Measurements from ENCODE around the gene LSAMP. TPM values are rescaled to one million over a fixed set of nuclear protein-coding genes. Genes with fewer than 3 reads are reported as not detected.

Gene LSAMP
- total RNA-seq, 1 donor: 3.3 TPM

GRCh38 chr3:116337229-116337628 is 108.1 kb downstream of the LSAMP start:
- Histone ChIP-seq H3K9me3 (ENCODE audit: low read depth, low read length) (no peaks in the 10 kb centered on the region), H3K27me3 (ENCODE audit: insufficient read depth, low read length) (no peaks in the 10 kb centered on the region), H3K4me3 (ENCODE audit: insufficient read depth, low read length) (no peak overlapping the region), H3K4me2 (ENCODE audit: insufficient read depth, low read length) (no peak overlapping the region), H2AFZ (ENCODE audit: low read length) (no peak overlapping the region), H4K20me1 (ENCODE audit: insufficient read depth, low read length) (no peaks in the 10 kb centered on the region), H3K27ac (ENCODE audit: low read depth, low read length) (no peak overlapping the region), H3K79me2 (ENCODE audit: insufficient read depth, low read length) (no peaks in the 10 kb centered on the region), H3K4me1 (ENCODE audit: insufficient read depth, low read length) (no peaks in the 10 kb centered on the region), H3K36me3 (ENCODE audit: insufficient read depth, low read length) (no peaks in the 10 kb centered on the region)
- DNase-seq (ENCODE audit: insufficient read length, low spot score, missing footprints): no peak
- TF ChIP-seq, protein P1, sequence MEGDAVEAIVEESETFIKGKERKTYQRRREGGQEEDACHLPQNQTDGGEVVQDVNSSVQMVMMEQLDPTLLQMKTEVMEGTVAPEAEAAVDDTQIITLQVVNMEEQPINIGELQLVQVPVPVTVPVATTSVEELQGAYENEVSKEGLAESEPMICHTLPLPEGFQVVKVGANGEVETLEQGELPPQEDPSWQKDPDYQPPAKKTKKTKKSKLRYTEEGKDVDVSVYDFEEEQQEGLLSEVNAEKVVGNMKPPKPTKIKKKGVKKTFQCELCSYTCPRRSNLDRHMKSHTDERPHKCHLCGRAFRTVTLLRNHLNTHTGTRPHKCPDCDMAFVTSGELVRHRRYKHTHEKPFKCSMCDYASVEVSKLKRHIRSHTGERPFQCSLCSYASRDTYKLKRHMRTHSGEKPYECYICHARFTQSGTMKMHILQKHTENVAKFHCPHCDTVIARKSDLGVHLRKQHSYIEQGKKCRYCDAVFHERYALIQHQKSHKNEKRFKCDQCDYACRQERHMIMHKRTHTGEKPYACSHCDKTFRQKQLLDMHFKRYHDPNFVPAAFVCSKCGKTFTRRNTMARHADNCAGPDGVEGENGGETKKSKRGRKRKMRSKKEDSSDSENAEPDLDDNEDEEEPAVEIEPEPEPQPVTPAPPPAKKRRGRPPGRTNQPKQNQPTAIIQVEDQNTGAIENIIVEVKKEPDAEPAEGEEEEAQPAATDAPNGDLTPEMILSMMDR (IDR thresholded peaks at IDR 0.05; ENCODE audit: extremely low read depth, low read depth, low read length): no peak

GRCh38 chr3:116331380-116331779 is 113.9 kb downstream of the LSAMP start:
- H2AFZ ChIP-seq (ENCODE audit: low read length): no peak overlapping the region
- H4K20me1 ChIP-seq (ENCODE audit: insufficient read depth, low read length): no peaks in the 10 kb centered on the region
- H3K27me3 ChIP-seq (ENCODE audit: insufficient read depth, low read length): no peaks in the 10 kb centered on the region
- H3K79me2 ChIP-seq (ENCODE audit: insufficient read depth, low read length): no peaks in the 10 kb centered on the region
- TF ChIP-seq, protein P1 (IDR thresholded peaks at IDR 0.05; ENCODE audit: extremely low read depth, low read depth, low read length): no peak
- H3K27ac ChIP-seq (ENCODE audit: low read depth, low read length): no peak overlapping the region
- H3K4me2 ChIP-seq (ENCODE audit: insufficient read depth, low read length): no peak overlapping the region
- H3K9me3 ChIP-seq (ENCODE audit: low read depth, low read length): no peaks in the 10 kb centered on the region
- H3K4me3 ChIP-seq (ENCODE audit: insufficient read depth, low read length): no peak overlapping the region
- H3K36me3 ChIP-seq (ENCODE audit: insufficient read depth, low read length): no peaks in the 10 kb centered on the region
- DNase-seq (ENCODE audit: insufficient read length, low spot score, missing footprints): no peak
- no peaks in the 10 kb centered on the region for H3K4me1 ChIP-seq (ENCODE audit: insufficient read depth, low read length)

DNA sequence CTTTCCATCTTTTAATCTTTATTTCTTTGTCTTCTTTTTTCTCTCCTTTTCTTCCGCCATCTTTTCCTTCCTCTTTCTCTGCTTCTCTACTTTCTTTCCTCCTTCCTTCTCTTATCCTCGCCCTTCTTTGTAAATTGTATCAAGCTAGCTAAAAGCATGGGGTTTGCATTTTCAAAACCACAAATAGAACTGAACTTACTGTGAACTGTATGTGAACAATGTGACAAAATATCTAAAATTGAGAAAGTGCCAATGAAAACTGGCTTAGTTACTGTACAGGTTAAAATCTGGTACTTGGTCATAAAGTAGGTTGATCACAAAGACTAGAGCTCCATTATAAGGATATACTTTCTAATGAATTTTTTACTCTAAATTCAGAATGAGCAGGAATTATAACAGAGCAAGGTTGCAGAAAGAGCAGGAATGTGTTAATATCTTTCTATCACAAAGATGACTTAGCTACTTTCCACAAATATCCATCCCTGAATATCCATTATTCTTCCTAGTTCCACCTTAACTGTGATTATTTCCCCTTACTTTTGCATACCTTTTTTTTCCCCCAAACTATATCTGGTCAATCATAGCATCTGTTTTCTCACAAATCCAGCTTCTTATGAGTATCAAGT is 122.4 kb downstream of the LSAMP start:
- H3K4me2 ChIP-seq (ENCODE audit: insufficient read depth, low read length): no peak overlapping the region
- no peaks in the 10 kb centered on the region for H3K27me3 ChIP-seq (ENCODE audit: insufficient read depth, low read length)
- H4K20me1 ChIP-seq (ENCODE audit: insufficient read depth, low read length): no peaks in the 10 kb centered on the region
- TF ChIP-seq, protein P1 (IDR thresholded peaks at IDR 0.05; ENCODE audit: extremely low read depth, low read depth, low read length): no peak
- H2AFZ ChIP-seq (ENCODE audit: low read length): no peak overlapping the region
- H3K79me2 ChIP-seq (ENCODE audit: insufficient read depth, low read length): no peaks in the 10 kb centered on the region
- no peak for DNase-seq (ENCODE audit: insufficient read length, low spot score, missing footprints)
- no peaks in the 10 kb centered on the region for H3K4me1 ChIP-seq (ENCODE audit: insufficient read depth, low read length)
- H3K36me3 ChIP-seq (ENCODE audit: insufficient read depth, low read length): no peaks in the 10 kb centered on the region
- H3K27ac ChIP-seq (ENCODE audit: low read depth, low read length): no peak overlapping the region
- no peaks in the 10 kb centered on the region for H3K9me3 ChIP-seq (ENCODE audit: low read depth, low read length)
- no peak overlapping the region for H3K4me3 ChIP-seq (ENCODE audit: insufficient read depth, low read length)

- no peak overlapping the region for H3K4me3 ChIP-seq (ENCODE audit: insufficient read depth, low read length)
- H2AFZ ChIP-seq (ENCODE audit: low read length): no peak overlapping the region
- H3K27ac ChIP-seq (ENCODE audit: low read depth, low read length): no peak overlapping the region
- no peaks in the 10 kb centered on the region for H4K20me1 ChIP-seq (ENCODE audit: insufficient read depth, low read length)
- TF ChIP-seq, protein P1 (IDR thresholded peaks at IDR 0.05; ENCODE audit: extremely low read depth, low read depth, low read length): no peak
- H3K4me2 ChIP-seq (ENCODE audit: insufficient read depth, low read length): no peak overlapping the region
- H3K79me2 ChIP-seq (ENCODE audit: insufficient read depth, low read length): no peaks in the 10 kb centered on the region
- DNase-seq (ENCODE audit: insufficient read length, low spot score, missing footprints): peak; percentile 25
- no peaks in the 10 kb centered on the region for H3K27me3 ChIP-seq (ENCODE audit: insufficient read depth, low read length)
- no peaks in the 10 kb centered on the region for H3K4me1 ChIP-seq (ENCODE audit: insufficient read depth, low read length)
- H3K9me3 ChIP-seq (ENCODE audit: low read depth, low read length): no peaks in the 10 kb centered on the region
- H3K36me3 ChIP-seq (ENCODE audit: insufficient read depth, low read length): no peaks in the 10 kb centered on the region
Measured at GRCh38 chr3:116318370-116318769, 126.9 kb downstream of the LSAMP start.

All from osteoblast (primary cell).